ENCODE data around the gene ACAD9. TPM values are rescaled to one million over a fixed set of nuclear protein-coding genes. Genes with fewer than 3 reads are reported as not detected.

ACAD9 gene
- total and polyA plus RNA-seq, 9 of the 15 experiments (the other 6 are each of a cell fraction or from before 2014, with no cell fraction given): 10.2 to 32.6 (median 22.8) TPM

GRCh38 chr3:128935922-128936321, 56.5 kb downstream of the ACAD9 start:
- ChIA-PET POLR2A (no interaction called here), CTCF (ENCODE audit: low intra/inter-chr PET ratio) (no interaction called here)
- Histone ChIP-seq H3K9me1 (ENCODE audit: control insufficient read depth, insufficient read depth, low read length) (no peaks in the 10 kb centered on the region), H3K4me3 (no peak overlapping the region), H3K9ac (ENCODE audit: insufficient read depth in 1 of 2, low read depth in 2 of 2, low read length in 2 of 2) (no peak overlapping the region), H3K4me1 (replicated peaks in 1 of 2; ENCODE audit: control insufficient read depth in 2 of 2, insufficient read depth in 2 of 2, low read length in 2 of 2) (peaks cover 0 to 4% of the 10 kb centered on the region in 2 experiments; a peak in 2 of 5 replicates), H3K36me3 (ENCODE audit: control insufficient read depth, insufficient read depth, low read length) (no peaks in the 10 kb centered on the region), H3K4me2 (ENCODE audit: insufficient read depth, low read length) (no peak overlapping the region), H3K27me3 (ENCODE audit: control insufficient read depth in 2 of 2, insufficient read depth in 2 of 2, low read length in 2 of 2) (peaks cover 10 to 47% of the 10 kb centered on the region in 2 experiments; a peak in 4 of 5 replicates), H3K27ac (ENCODE audit: extremely low read depth, low read depth, low read length) (no peak overlapping the region), H3K79me2 (ENCODE audit: control insufficient read depth, insufficient read depth, low read length) (no peaks in the 10 kb centered on the region), H3K9me3 (replicated peaks; ENCODE audit: control insufficient read depth, insufficient read depth, low read depth, low read length) (no peaks in the 10 kb centered on the region), H2AFZ (ENCODE audit: low read depth, low read length) (no peak overlapping the region), H4K20me1 (replicated peaks; ENCODE audit: control insufficient read depth, insufficient read depth, low read length) (no peaks in the 10 kb centered on the region)
- intact Hi-C loops (cut with micrococcal nuclease) (no loop called here), in situ Hi-C loops (cut with MboI) (no loop called here)
- TF ChIP-seq FOXP4 (CRISPR knock-in tag; IDR thresholded peaks at IDR 0.05; ENCODE audit: borderline replicate concordance) (no peak), CSDE1 (IDR thresholded peaks at IDR 0.05) (no peak), U2AF2 (optimal IDR thresholded peaks at IDR 0.05; ENCODE audit: low read depth, low read length) (no peak), NR1H2 (CRISPR knock-in tag; IDR thresholded peaks at IDR 0.05) (no peak), ZNF398 (CRISPR knock-in tag; IDR thresholded peaks at IDR 0.05) (no peak), U2AF1 (optimal IDR thresholded peaks at IDR 0.05; ENCODE audit: low read depth, low read length) (no peak)
- BruUV-seq (replicated peaks): no TSS peak
- 0% methylated on average over 2 of the region's 2 CpGs for WGBS (ENCODE audit: insufficient coverage, low coverage, missing lambda C conversion rate)
- DNase-seq (ENCODE audit: extremely low read depth in 1 of 4, low spot score in 3 of 4): no peak
- no peak for ATAC-seq
- no peak for FAIRE-seq
